Cardiac muscle cell (in vitro differentiated cells and primary cell): ENCODE results near the gene PLCL1. TPM values are rescaled to one million over a fixed set of nuclear protein-coding genes. Genes with fewer than 3 reads are reported as not detected.

Experiments used
- DNase-seq, 2 donors: peaks; one replicate each; pipeline versions ENCODE4 v3.0.0 to v3.0.0-alpha.2; 2010 to 2017; ENCODE audit warnings: low read depth in 1 of 2, low spot score in 1 of 2
- H3K27ac ChIP-seq: fragments of 200-600 bp; sonication (generic); 2 replicates; pipeline ENCODE4 v1.5.1; 2016
- H3K27me3 ChIP-seq: fragments of 200-600 bp; sonication (generic); 2 replicates; pipeline ENCODE4 v1.6.0; 2016; ENCODE audit warnings: control low read depth
- H3K36me3 ChIP-seq: fragments of 200-600 bp; sonication (generic); 2 replicates; pipeline ENCODE4 v1.5.1; 2016; ENCODE audit warnings: control low read depth
- H3K4me1 ChIP-seq: fragments of 200-600 bp; sonication (generic); 2 replicates; pipeline ENCODE4 v1.8.1; 2017; ENCODE audit warnings: low read depth, mild to moderate bottlenecking, mixed run types
- H3K4me3 ChIP-seq: fragments of 200-600 bp; sonication (generic); 2 replicates; pipeline ENCODE4 v1.5.1; 2016; ENCODE audit warnings: mild to moderate bottlenecking
- H3K9me3 ChIP-seq: fragments of 200-600 bp; sonication (generic); 2 replicates; pipeline ENCODE4 v1.5.1; 2017; ENCODE audit warnings: low read depth, mild to moderate bottlenecking, control low read depth
- polyA plus RNA-seq: library from polyadenylated mRNA; unstranded; fragments of >200 nt; fragmentation: Nextera tagmentation; extraction: Ambion mirVana; gene quantifications from 2 replicates; pipeline ENCODE4 v1.2.1, GENCODE V29; 2016
- total RNA-seq: library from RNA; depleted of rRNA; stranded (reverse); fragments of >200 nt; gene quantifications from 2 replicates; pipeline ENCODE4 v1.2.3, GENCODE V29; 2016
- TF ChIP-seq, protein P1 (sequence below): IDR thresholded peaks from 2 replicates; pipeline ENCODE4 v1.5.1; 2012; ENCODE audit warnings: low read depth, mild to moderate bottlenecking, low read length

Gene PLCL1
- total and polyA plus RNA-seq, 2 experiments from 2014 or later: 4.9 to 7.8 TPM

DNA sequence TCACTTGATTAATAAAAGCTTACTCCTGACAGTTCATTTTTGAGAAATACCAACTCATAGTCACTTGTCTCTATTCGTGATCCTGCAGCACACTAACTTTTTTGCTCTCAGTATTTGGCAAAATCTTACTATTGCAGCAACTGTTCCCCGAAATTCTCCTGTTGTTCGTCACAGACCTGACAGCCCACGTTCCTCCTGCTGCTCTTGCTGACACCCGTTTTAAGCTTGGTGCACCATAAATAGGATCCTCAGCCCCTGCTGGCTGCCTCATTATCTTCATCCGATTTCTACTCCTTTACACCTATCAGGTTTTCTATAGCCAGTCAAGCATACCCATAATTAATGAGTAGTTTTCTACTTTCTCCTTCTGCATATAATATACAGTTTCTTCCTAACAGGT is 368.8 kb downstream of the PLCL1 start:
- no peak overlapping the region for H3K27ac ChIP-seq

DNA sequence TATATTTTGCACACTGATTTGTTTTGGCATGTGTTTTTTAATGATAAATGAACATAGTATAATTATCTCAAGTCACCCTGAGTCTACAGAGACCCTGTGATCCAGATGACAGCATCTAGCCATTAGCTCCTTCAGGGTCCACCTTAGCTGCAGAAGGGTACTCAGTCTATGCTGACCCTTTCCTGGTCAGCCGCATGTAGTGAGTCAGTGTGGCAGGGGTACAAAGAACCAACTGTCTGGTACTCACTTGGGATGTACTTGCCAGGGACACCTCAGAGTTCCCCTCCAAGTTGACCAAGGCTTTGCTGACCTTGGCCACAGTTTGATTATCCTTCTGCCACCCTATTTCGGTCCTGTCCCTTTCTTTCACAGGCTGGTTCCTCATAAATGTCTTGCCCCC is 369.5 kb downstream of the PLCL1 start:
- TF ChIP-seq, protein P1, sequence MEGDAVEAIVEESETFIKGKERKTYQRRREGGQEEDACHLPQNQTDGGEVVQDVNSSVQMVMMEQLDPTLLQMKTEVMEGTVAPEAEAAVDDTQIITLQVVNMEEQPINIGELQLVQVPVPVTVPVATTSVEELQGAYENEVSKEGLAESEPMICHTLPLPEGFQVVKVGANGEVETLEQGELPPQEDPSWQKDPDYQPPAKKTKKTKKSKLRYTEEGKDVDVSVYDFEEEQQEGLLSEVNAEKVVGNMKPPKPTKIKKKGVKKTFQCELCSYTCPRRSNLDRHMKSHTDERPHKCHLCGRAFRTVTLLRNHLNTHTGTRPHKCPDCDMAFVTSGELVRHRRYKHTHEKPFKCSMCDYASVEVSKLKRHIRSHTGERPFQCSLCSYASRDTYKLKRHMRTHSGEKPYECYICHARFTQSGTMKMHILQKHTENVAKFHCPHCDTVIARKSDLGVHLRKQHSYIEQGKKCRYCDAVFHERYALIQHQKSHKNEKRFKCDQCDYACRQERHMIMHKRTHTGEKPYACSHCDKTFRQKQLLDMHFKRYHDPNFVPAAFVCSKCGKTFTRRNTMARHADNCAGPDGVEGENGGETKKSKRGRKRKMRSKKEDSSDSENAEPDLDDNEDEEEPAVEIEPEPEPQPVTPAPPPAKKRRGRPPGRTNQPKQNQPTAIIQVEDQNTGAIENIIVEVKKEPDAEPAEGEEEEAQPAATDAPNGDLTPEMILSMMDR: no peak
- Histone ChIP-seq H3K27me3 (no peaks in the 10 kb centered on the region), H3K4me1 (peaks cover 15% of the 10 kb centered on the region), H3K9me3 (no peaks in the 10 kb centered on the region), H3K36me3 (no peaks in the 10 kb centered on the region), H3K27ac (no peak overlapping the region), H3K4me3 (no peak overlapping the region)
- no peak for DNase-seq

More for the DNA sequence above, 368.8 kb downstream of the PLCL1 start:
- TF ChIP-seq, protein P1: no peak
- Histone ChIP-seq H3K27me3 (no peaks in the 10 kb centered on the region), H3K4me3 (no peak overlapping the region), H3K9me3 (no peaks in the 10 kb centered on the region), H3K36me3 (no peaks in the 10 kb centered on the region), H3K4me1 (peaks cover 15% of the 10 kb centered on the region)
- peak; percentile 7 to 44 for DNase-seq

DNA sequence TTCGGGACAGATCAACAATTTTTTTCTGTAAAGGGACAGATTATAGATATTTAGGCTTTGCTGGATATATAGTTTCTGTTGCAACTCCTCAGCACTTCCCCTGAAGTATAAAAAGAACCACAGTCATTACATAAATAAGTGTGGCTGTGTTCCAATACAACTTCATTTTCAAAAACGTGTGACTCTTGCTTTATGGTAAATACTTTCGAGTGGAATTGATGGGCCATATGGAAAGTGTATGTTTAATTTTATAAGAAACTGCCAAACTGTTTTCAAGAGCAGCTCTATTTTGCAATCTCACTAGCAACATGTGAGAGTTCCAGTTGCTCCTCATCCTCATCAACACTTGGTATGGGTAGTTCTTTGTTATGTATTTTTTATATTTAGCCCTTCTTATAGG is 370.9 kb downstream of the PLCL1 start:
- Histone ChIP-seq H3K4me3 (no peak overlapping the region), H3K4me1 (peaks cover 15% of the 10 kb centered on the region), H3K9me3 (no peaks in the 10 kb centered on the region), H3K27ac (no peak overlapping the region), H3K27me3 (no peaks in the 10 kb centered on the region), H3K36me3 (no peaks in the 10 kb centered on the region)
- DNase-seq: no peak
- TF ChIP-seq, protein P1: no peak

DNA sequence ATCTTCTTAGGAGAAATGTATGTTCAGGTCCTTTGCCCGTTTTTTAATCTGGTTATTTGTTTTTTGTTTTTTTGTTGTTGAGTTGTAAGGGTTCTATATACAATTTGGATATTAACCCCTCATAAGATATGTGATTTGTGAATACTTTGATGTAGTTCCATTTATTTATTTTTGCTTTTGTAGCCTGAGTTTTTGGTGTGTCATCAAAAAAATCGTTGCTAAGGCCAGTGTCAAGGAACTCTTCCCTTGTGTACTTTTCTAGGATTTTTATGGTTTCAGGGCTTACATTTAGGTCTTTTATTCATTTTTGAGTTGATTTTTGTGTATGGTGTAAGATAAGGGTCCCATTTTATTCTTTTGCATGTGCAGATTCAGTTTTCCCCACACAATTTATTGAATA is 372.6 kb downstream of the PLCL1 start:
- Histone ChIP-seq H3K9me3 (no peaks in the 10 kb centered on the region), H3K4me1 (peaks cover 15% of the 10 kb centered on the region)
- TF ChIP-seq, protein P1: no peak

DNA sequence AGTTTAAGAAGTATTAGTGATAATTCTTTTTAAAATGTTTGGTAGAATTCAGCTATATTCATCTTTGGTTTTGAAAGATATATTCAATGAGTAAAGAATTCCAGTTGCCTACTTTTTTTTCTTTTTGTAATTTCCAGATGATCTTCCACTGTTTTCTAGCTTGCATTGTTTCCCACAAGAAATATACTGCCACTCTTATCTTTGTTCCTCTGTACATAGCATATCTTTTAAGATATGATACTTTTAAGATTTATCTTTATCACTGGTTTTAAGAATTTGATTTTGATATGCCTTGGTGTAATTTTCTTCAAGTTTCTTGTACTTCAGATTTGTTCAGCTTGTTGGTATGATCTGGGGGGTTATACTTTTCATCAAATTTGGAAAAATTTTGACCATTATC is 374.4 kb downstream of the PLCL1 start:
- Histone ChIP-seq H3K36me3 (no peaks in the 10 kb centered on the region), H3K4me1 (peaks cover 2% of the 10 kb centered on the region), H3K4me3 (no peak overlapping the region), H3K27me3 (no peaks in the 10 kb centered on the region), H3K27ac (no peak overlapping the region), H3K9me3 (no peaks in the 10 kb centered on the region)
- TF ChIP-seq, protein P1: no peak
- DNase-seq: no peak

More for the DNA sequence above, 372.6 kb downstream of the PLCL1 start:
- H3K4me3 ChIP-seq: no peak overlapping the region
- H3K27ac ChIP-seq: no peak overlapping the region
- no peaks in the 10 kb centered on the region for H3K36me3 ChIP-seq
- H3K27me3 ChIP-seq: no peaks in the 10 kb centered on the region
- no peak for DNase-seq

DNA sequence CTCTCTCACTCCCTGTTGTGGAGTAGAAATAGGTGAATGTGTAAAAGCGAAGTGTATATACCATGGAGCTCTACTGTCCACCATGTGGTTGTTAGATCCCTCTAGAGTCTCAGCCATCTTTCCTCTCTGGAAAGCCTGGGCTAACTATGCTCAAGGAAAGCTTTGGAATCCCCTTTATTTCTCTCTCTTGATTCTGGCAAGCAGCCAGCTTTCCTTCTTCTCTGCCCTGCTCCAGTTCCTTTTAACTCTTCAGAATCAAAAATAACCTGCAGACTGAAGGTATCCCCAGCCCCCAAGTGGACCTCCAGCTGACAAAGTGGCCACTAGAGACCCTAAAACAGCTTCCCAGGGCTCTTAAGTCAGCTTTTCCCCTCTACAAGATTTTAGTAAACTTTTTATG is 381.9 kb downstream of the PLCL1 start:
- H3K27me3 ChIP-seq: no peaks in the 10 kb centered on the region
- peaks cover 25% of the 10 kb centered on the region for H3K4me1 ChIP-seq
- peak in 1 of 2 donors; percentile 78 for DNase-seq
- no peak overlapping the region for H3K4me3 ChIP-seq
- TF ChIP-seq, protein P1: no peak
- H3K9me3 ChIP-seq: no peaks in the 10 kb centered on the region
- no peak overlapping the region for H3K27ac ChIP-seq
- H3K36me3 ChIP-seq: no peaks in the 10 kb centered on the region
